Activated naive CD8-positive, alpha-beta T cell treated with anti-CD3 and anti-CD28 coated beads, Interleukin-2, amount 50 U/mL, for 16 hours (primary cell): Measurements from ENCODE around the gene NTN5.

Experiments used
- DNase-seq: peaks from one replicate; pipeline ENCODE4 v3.0.0-alpha.2; 2020; ENCODE audit warnings: low read depth, low spot score

The NTN5 gene

GRCh38 chr19:48615231-48616040 lies 57.4 kb downstream of the NTN5 start:
- no peak for DNase-seq

GRCh38 chr19:48614436-48615230 lies 58.2 kb downstream of the NTN5 start, which contains the start of gene FAM83E:
FAM83E (minus strand) TSS chr19:48615076; CDS start chr19:48613372, 1,704 bp downstream.
- no peak for DNase-seq

- DNase-seq: no peak
Observed at GRCh38 chr19:48613852-48614435, 58.9 kb downstream of the NTN5 start.

- no peak for DNase-seq
Observed at GRCh38 chr19:48613024-48613851, 59.6 kb downstream of the NTN5 start.

- no peak for DNase-seq
Observed at GRCh38 chr19:48611872-48612271, 60.9 kb downstream of the NTN5 start.
